ENCODE measurements around the gene SNTB2.
A peak's percentile ranks its signal among the peaks of the same experiment; 100 is the strongest.

The SNTB2 gene

DNA sequence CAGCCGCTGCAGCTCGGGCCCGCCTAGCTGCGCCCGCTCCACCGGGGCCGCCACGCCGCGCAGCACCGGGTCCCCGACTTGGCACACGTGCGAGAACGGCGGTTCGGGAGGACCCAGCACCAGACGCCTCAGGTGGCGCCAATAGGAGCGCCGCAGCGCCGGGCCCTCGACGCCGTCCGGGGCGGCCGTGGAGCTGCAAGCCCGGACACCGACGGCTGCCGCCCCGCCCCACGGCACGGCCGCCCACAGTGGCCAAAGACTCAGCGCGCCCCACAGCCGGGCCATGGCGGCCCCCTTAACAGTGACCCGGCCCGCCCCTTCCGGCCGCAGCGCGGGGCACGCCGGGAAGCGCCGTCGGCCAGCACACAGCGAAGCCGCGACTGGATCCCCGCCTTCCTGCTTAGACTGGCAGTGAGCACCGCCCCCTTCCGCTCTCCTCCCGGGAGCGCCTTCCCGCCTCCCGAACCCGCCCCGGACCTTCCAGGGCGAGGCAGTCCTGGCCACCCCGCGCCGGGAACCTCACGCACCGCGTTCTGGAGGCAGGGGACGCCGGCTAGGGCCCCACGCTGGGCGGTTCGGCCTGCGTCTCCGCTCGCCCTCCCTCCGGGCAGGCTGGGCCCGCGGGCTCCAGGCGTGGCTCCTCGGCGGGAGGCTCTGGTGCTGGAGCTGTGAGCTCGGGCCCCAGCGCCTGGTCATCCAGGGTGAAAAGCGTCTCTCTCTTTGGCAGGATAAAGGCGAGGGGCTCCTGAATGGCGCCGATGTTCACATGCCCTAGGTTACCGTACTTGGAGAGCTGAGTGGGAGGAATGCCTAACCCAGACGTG, 143.5 kb downstream of the SNTB2 start, which contains the start of gene PDF:
TSS of gene PDF (minus strand) at position 303 of the 824 bp plus-strand sequence. CDS start at position 285, 18 bp downstream.
- Histone ChIP-seq H3K27ac (ENCODE audit: low read depth, low read length) (peak within 1 kb of the TSS; percentile 98), H3K27me3 (ENCODE audit: control insufficient read depth in 1 of 2, insufficient read depth in 2 of 2, low read length in 2 of 2) (no peaks in the 10 kb centered on the region), H3K4me1 (ENCODE audit: insufficient read depth, low read length) (peaks cover 37% of the 10 kb centered on the region), H3K36me3 (ENCODE audit: insufficient read depth, low read length) (peaks cover 53% of the 10 kb centered on the region), H3K9me3 (ENCODE audit: low read length) (no peaks in the 10 kb centered on the region), H3K4me3 (ENCODE audit: low read depth in 1 of 2, low read length in 2 of 2) (peak within 1 kb of the TSS; percentile 77 to 79), H3K9ac (ENCODE audit: low read length) (peak within 1 kb of the TSS; percentile 46)

DNA sequence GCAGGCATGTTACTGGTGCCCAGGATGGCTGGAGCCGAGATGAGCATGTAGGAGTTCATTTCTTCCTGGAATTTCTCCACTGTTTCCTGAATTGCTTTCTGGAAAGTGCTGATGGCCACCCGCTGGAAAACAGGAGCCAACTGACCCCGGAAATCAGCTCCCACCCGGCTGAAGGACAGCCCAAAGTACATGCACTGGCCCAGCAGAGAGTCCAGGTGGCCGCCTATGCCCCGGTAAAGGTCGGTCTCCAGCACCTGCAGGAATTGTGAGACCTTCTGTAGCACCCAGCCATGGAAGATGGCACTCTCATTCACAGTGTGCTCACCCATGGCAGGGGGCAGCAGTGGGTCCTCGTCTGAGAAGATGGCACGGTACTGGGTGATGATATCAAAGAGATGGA, 147.7 kb downstream of the SNTB2 start:
- no peak overlapping the region for H3K27ac ChIP-seq (ENCODE audit: low read depth, low read length)
- H3K4me3 ChIP-seq (ENCODE audit: low read depth in 1 of 2, low read length in 2 of 2): no peak overlapping the region
- H3K27me3 ChIP-seq (ENCODE audit: control insufficient read depth in 1 of 2, insufficient read depth in 2 of 2, low read length in 2 of 2): no peaks in the 10 kb centered on the region
- H3K9ac ChIP-seq (ENCODE audit: low read length): no peak overlapping the region
- H3K36me3 ChIP-seq (ENCODE audit: insufficient read depth, low read length): peaks cover 45% of the 10 kb centered on the region
- H3K4me1 ChIP-seq (ENCODE audit: insufficient read depth, low read length): peaks cover 26% of the 10 kb centered on the region
- H3K9me3 ChIP-seq (ENCODE audit: low read length): no peaks in the 10 kb centered on the region

DNA sequence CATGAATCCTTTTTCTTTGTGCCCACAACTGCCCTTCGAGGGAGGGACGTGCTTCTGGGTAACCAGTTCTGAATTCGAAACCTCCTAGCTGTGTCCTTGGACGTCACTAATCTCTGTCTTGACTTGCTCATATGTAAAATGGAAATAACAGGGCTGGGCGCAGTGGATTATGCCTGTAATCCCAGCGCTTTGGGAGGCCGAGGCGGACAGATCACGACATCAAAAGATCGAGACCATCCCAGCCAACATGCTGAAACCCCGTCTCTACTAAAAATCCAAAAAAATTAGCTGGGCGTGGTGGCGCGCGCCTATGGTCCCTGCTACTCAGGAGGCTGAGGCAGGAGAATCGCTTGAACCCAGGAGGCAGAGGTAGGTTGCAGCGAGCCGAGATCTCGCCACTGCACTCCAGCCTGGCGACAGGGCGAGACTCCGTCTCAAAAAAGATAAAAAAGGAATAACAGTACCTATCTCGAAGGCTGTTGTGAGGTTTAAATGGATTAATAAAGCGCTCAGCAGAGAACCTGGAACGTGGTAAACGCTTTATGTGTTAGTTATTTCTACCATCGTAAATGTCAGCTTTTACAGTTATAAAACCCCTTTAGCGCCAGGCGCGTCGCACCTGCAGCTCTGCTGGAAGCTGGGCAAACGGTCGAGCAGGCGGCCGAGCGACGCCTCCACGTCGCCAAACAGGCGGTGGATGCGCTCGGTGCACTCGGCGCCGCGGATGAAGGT, 151.8 kb downstream of the SNTB2 start:
- H3K4me1 ChIP-seq (ENCODE audit: insufficient read depth, low read length): peaks cover 22% of the 10 kb centered on the region
- peaks cover 40% of the 10 kb centered on the region for H3K36me3 ChIP-seq (ENCODE audit: insufficient read depth, low read length)
- peak overlapping the region; percentile 80 to 84 for H3K4me3 ChIP-seq (ENCODE audit: low read depth in 1 of 2, low read length in 2 of 2)
- peak overlapping the region; percentile 96 for H3K27ac ChIP-seq (ENCODE audit: low read depth, low read length)
- H3K9me3 ChIP-seq (ENCODE audit: low read length): no peaks in the 10 kb centered on the region
- peak overlapping the region; percentile 69 for H3K9ac ChIP-seq (ENCODE audit: low read length)
- H3K27me3 ChIP-seq (ENCODE audit: control insufficient read depth in 1 of 2, insufficient read depth in 2 of 2, low read length in 2 of 2): no peaks in the 10 kb centered on the region

DNA sequence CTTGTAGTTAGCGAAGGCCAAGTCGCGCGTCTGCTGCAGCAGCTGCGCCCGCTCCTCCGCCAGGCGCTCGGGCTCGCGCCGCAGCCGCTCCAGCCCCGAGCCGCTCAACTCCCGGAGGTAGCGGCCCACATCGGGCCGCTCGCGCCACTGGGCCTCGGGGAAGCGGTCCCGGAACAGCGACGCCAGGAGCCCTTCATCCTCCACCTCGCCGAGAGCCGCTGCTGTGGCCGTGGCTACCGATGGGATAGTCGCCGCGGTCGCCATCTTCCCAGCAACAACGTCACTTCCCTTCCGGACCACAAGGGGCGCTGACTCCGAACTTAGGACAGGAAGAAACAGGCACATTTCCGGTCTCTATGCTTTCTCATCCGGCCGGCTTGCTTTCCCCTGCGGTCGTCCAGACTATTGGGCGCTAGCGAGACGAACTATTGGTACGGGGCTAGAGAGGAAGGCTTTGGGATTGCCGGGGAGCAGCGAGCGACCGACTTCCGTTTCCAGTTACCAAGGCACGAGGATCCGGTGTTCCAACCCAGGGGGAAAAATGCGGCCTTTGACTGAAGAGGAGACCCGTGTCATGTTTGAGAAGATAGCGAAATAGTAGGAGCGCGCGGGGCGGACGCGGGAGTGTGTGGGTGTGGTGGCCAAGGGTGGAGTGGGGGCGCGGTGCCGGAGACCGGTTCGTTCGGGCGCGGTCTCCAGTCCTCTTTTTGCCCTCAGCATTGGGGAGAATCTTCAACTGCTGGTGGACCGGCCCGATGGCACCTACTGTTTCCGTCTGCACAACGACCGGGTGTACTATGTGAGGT, 152.5 kb downstream of the SNTB2 start, which contains the start of the genes COG8 and NIP7:
TSS of gene COG8 (minus strand) at position 276 of the 806 bp plus-strand sequence. CDS start at position 264, 12 bp downstream.
TSS of gene NIP7 (plus strand) at position 484 of the 806 bp plus-strand sequence. CDS start at position 542, 58 bp downstream.
- H3K4me3 ChIP-seq (ENCODE audit: low read depth in 1 of 2, low read length in 2 of 2): peak within 1 kb of the TSS; percentile 80 to 84
- peak within 1 kb of the TSS; percentile 69 for H3K9ac ChIP-seq (ENCODE audit: low read length)
- no peaks in the 10 kb centered on the region for H3K27me3 ChIP-seq (ENCODE audit: control insufficient read depth in 1 of 2, insufficient read depth in 2 of 2, low read length in 2 of 2)
- H3K36me3 ChIP-seq (ENCODE audit: insufficient read depth, low read length): peaks cover 37% of the 10 kb centered on the region
- H3K4me1 ChIP-seq (ENCODE audit: insufficient read depth, low read length): peaks cover 20% of the 10 kb centered on the region
- H3K9me3 ChIP-seq (ENCODE audit: low read length): no peaks in the 10 kb centered on the region
- peak within 1 kb of the TSS; percentile 96 for H3K27ac ChIP-seq (ENCODE audit: low read depth, low read length)

DNA sequence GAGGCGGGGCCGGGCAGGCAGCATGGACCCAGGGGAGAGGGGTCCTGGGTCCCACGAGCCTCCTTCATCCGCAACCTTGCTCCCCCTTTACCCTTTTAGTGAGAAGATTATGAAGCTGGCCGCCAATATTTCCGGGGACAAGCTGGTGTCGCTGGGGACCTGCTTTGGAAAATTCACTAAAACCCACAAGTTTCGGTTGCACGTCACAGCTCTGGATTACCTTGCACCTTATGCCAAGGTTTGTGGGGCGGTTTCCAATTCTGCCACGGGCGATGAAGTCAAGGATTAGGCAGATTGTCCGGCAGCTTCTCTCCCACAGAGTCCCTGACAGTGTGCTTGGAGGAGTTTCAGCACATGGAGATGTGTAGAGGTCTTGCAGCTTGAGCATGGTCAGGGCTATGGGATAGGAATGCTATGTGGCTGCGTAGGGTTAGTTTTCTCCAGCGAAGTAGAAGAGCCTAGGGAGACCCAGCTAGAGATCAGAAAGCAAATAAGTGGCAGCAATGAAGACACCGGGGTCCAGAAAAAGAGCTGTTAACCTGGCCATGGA, 153.2 kb downstream of the SNTB2 start:
- Histone ChIP-seq H3K4me1 (ENCODE audit: insufficient read depth, low read length) (peaks cover 20% of the 10 kb centered on the region), H3K36me3 (ENCODE audit: insufficient read depth, low read length) (peaks cover 30% of the 10 kb centered on the region), H3K9ac (ENCODE audit: low read length) (peak overlapping the region; percentile 69), H3K4me3 (ENCODE audit: low read depth in 1 of 2, low read length in 2 of 2) (peak overlapping the region; percentile 80 to 84), H3K27me3 (ENCODE audit: control insufficient read depth in 1 of 2, insufficient read depth in 2 of 2, low read length in 2 of 2) (no peaks in the 10 kb centered on the region), H3K27ac (ENCODE audit: low read depth, low read length) (peak overlapping the region; percentile 96), H3K9me3 (ENCODE audit: low read length) (no peaks in the 10 kb centered on the region)

DNA sequence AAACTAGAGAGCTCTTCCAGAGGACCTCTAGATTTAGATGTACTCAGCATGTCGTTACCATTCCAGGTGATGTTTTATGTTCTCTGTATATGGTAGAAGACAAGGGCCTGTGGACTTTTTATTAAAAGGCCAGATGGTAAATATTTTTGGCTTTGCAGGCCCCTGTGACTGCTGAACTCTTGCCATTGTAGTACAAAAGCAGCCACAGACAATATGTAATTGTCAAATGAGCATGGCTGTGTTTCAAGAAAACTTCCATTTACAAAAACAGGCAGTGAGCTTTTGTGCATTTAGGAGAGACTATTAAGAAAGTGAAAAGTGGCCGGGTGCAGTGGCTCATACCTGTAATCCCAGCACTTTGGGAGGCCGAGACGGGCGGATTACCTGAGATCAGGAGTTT, 157.2 kb downstream of the SNTB2 start:
- H3K9me3 ChIP-seq (ENCODE audit: low read length): no peaks in the 10 kb centered on the region
- peaks cover 19% of the 10 kb centered on the region for H3K36me3 ChIP-seq (ENCODE audit: insufficient read depth, low read length)
- H3K4me1 ChIP-seq (ENCODE audit: insufficient read depth, low read length): peaks cover 9% of the 10 kb centered on the region
- no peaks in the 10 kb centered on the region for H3K27me3 ChIP-seq (ENCODE audit: control insufficient read depth in 1 of 2, insufficient read depth in 2 of 2, low read length in 2 of 2)
- no peak overlapping the region for H3K27ac ChIP-seq (ENCODE audit: low read depth, low read length)
- no peak overlapping the region for H3K9ac ChIP-seq (ENCODE audit: low read length)
- H3K4me3 ChIP-seq (ENCODE audit: low read depth in 1 of 2, low read length in 2 of 2): no peak overlapping the region

DNA sequence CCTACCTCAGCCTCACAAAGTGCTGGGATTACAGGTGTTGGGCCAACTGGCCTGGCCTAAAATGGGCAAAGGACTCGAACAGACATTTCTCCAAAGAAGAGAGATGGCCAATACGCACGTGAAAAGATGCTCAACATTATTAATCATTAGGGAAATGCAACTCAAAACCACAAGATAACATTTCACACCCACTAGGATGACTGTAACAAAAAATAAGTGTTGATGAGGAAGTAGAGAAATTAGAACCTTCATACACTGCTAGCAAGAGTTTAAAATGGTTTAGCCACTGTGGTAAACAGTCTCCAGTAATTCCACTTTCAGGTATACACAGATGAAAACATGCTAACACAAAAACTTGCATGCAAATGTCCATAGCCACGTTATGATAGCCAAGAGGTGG, 159.0 kb downstream of the SNTB2 start:
- Histone ChIP-seq H3K9me3 (ENCODE audit: low read length) (no peaks in the 10 kb centered on the region), H3K27me3 (ENCODE audit: control insufficient read depth in 1 of 2, insufficient read depth in 2 of 2, low read length in 2 of 2) (no peaks in the 10 kb centered on the region), H3K4me1 (ENCODE audit: insufficient read depth, low read length) (peaks cover under 1% of the 10 kb centered on the region), H3K36me3 (ENCODE audit: insufficient read depth, low read length) (peaks cover 25% of the 10 kb centered on the region), H3K27ac (ENCODE audit: low read depth, low read length) (no peak overlapping the region), H3K9ac (ENCODE audit: low read length) (no peak overlapping the region), H3K4me3 (ENCODE audit: low read depth in 1 of 2, low read length in 2 of 2) (no peak overlapping the region)

DNA sequence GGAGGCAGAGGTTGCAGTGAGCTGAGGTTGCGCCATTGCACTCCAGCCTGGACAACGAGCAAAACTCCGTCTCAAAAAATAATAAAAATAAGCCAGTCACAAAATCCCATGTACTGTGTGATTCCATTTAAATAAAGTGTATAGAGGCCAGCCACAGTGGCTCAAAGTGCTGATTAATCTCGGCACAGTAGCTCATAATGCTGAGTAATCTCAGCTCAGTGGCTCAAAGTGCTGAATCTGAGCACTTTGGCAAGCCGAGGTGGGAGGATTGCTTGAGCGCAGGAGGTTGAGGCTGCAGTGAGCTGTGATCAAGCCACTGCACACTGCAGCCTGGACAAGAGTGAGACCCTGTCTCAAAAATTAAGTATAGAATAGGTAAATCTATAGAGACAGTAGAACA, 159.7 kb downstream of the SNTB2 start:
- Histone ChIP-seq H3K27me3 (ENCODE audit: control insufficient read depth in 1 of 2, insufficient read depth in 2 of 2, low read length in 2 of 2) (no peaks in the 10 kb centered on the region), H3K27ac (ENCODE audit: low read depth, low read length) (no peak overlapping the region), H3K9me3 (ENCODE audit: low read length) (no peaks in the 10 kb centered on the region), H3K4me1 (ENCODE audit: insufficient read depth, low read length) (no peaks in the 10 kb centered on the region), H3K4me3 (ENCODE audit: low read depth in 1 of 2, low read length in 2 of 2) (no peak overlapping the region), H3K9ac (ENCODE audit: low read length) (no peak overlapping the region), H3K36me3 (ENCODE audit: insufficient read depth, low read length) (peaks cover 18% of the 10 kb centered on the region)

DNA sequence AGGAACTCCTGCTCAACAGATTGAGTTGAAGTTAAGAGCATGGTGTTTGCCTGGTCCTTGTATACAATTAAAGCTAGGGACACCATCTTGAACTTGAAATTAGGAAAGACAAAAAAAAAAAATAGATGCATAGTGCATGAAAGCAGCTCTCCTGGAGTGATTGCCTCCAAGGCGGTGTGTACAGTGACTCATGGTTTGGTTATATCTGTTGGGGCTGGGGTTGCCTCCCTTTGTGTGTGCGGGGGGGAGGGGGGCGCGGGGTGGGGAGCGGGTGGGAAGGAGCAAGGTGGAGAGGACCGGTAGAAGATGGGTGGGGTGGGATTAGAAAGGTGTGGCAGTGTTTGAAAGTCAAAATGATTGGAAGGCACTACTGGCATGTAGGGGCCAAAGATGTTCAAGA, 161.3 kb downstream of the SNTB2 start:
- Histone ChIP-seq H3K9me3 (ENCODE audit: low read length) (no peaks in the 10 kb centered on the region), H3K36me3 (ENCODE audit: insufficient read depth, low read length) (peaks cover 17% of the 10 kb centered on the region), H3K4me3 (ENCODE audit: low read depth in 1 of 2, low read length in 2 of 2) (no peak overlapping the region), H3K27ac (ENCODE audit: low read depth, low read length) (no peak overlapping the region), H3K27me3 (ENCODE audit: control insufficient read depth in 1 of 2, insufficient read depth in 2 of 2, low read length in 2 of 2) (no peaks in the 10 kb centered on the region), H3K9ac (ENCODE audit: low read length) (no peak overlapping the region), H3K4me1 (ENCODE audit: insufficient read depth, low read length) (no peaks in the 10 kb centered on the region)

DNA sequence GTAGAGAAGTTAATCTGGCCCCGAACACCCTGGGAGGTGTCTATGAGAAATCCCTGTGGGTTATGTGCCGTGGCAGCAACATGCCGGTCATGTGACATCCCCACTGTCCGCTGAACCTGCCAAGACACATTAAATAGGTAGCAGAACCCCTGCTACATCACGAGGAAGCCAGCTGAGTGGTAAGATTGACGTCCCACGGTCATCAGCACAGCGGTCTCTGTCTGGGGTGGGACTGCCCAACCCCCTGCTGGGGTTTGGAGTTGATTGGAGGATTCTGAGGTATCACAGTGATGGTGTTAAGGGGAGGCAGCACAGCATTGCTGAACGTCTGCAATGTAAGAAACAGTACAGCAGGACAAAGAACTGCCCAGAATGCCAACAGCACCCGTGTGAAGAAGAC, 162.6 kb downstream of the SNTB2 start:
- H3K27ac ChIP-seq (ENCODE audit: low read depth, low read length): no peak overlapping the region

More for the DNA sequence above, 162.6 kb downstream of the SNTB2 start:
- Histone ChIP-seq H3K4me3 (ENCODE audit: low read depth in 1 of 2, low read length in 2 of 2) (no peak overlapping the region), H3K9ac (ENCODE audit: low read length) (no peak overlapping the region), H3K4me1 (ENCODE audit: insufficient read depth, low read length) (no peaks in the 10 kb centered on the region), H3K36me3 (ENCODE audit: insufficient read depth, low read length) (peaks cover 13% of the 10 kb centered on the region), H3K9me3 (ENCODE audit: low read length) (no peaks in the 10 kb centered on the region), H3K27me3 (ENCODE audit: control insufficient read depth in 1 of 2, insufficient read depth in 2 of 2, low read length in 2 of 2) (no peaks in the 10 kb centered on the region)
